ENCODE results near the gene NUP160.
"Not testable (repeated sequence)": the region's sequence is repeated elsewhere in the genome, so short reads cannot be mapped to it uniquely, and the experiment has no call there.

Gene NUP160

DNA sequence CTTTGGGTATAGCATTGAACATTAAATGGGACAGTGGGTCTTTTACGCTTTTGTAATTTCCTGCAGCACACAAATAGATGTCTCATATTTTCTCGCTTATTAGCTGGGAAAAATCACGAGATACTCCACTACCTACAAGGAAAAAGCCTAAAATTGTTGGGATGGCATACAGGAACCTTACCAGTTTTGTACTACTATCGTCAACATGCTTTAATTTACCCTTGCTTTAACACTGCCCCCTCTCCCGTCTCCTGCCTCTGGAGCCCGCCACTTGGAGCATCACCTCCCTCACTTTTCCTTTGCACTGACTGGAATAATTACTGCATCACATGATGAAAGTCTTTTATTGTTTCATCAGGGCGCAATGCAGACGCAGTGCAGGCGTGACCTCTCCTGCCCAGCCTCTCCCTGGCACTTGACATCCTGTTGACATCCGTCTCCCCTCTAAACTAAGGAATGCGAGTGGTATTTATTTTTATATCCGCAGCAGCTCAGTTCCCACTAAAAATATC lies 80.0 kb downstream of the NUP160 start:
- H3K27me3 ChIP-seq = no peaks in the 10 kb centered on the region
- H3K27ac ChIP-seq = peak overlapping the region; percentile 99
- peak; percentile 70 to 84 for DNase-seq
- TF ChIP-seq, protein P1, sequence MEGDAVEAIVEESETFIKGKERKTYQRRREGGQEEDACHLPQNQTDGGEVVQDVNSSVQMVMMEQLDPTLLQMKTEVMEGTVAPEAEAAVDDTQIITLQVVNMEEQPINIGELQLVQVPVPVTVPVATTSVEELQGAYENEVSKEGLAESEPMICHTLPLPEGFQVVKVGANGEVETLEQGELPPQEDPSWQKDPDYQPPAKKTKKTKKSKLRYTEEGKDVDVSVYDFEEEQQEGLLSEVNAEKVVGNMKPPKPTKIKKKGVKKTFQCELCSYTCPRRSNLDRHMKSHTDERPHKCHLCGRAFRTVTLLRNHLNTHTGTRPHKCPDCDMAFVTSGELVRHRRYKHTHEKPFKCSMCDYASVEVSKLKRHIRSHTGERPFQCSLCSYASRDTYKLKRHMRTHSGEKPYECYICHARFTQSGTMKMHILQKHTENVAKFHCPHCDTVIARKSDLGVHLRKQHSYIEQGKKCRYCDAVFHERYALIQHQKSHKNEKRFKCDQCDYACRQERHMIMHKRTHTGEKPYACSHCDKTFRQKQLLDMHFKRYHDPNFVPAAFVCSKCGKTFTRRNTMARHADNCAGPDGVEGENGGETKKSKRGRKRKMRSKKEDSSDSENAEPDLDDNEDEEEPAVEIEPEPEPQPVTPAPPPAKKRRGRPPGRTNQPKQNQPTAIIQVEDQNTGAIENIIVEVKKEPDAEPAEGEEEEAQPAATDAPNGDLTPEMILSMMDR (IDR thresholded peaks at IDR 0.05) = no peak
- no peaks in the 10 kb centered on the region for H3K9me3 ChIP-seq
- H3K4me3 ChIP-seq = peak overlapping the region; percentile 85 to 96
- intact Hi-C loops (cut with DNase I; ENCODE audit: low total_unique reads) = loop anchor here (5.0 kb wide), 1 partner anchor 191 kb away; the partner anchor contains the start of genes KBTBD4 and NDUFS3
- peaks cover 13 to 19% (median 18%) of the 10 kb centered on the region in 3 donors for H3K36me3 ChIP-seq
- H3K4me1 ChIP-seq = peaks cover 0 to 35% (median 17%) of the 10 kb centered on the region in 4 donors

DNA sequence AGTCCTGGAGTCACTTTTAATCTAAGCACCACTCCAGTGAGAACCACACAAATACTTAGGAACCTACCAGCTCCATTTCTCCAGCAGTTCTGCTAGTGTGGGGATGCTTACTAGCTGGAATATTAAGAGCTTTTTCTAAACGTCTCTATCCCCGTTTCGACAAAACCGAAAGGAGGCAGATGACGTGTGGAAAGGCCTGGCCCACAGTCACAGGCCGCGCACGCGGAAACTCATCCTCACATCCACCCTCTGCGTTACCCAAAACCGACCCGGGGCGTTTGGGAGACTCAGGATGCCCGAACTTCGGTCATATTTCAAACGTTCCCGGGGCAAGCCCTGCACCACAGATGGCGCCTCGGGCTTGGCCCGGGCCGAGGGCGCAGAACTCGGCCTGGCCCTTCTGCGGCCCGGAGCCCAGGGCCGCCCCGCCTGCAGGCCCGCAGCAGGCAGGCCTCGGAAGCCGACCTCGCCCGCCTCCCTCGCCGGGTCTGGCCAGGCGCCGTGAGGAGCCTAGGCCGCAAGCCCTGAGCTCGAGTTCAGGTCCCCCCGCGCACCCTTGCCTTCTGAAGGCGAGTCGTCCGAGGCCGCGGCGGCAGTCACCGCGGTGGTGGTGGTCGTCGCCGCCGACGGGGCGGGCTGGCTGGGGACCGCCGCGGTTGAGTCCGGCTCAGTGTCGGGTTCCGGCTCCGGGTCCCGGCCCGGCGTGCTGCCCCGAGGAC lies 81.5 kb downstream of the NUP160 start:
- TF ChIP-seq, protein P1 (IDR thresholded peaks at IDR 0.05) = no peak
- Histone ChIP-seq H3K4me3 (peak overlapping the region; percentile 85 to 96), H3K9me3 (no peaks in the 10 kb centered on the region), H3K27me3 (no peaks in the 10 kb centered on the region), H3K36me3 (peaks cover 27 to 32% (median 31%) of the 10 kb centered on the region in 3 donors), H3K4me1 (peaks cover 0 to 35% (median 17%) of the 10 kb centered on the region in 4 donors), H3K27ac (peak overlapping the region; percentile 99)
- DNase-seq = peak; percentile 72 to 82
- intact Hi-C loops (cut with DNase I; ENCODE audit: low total_unique reads) = loop anchor here (5.0 kb wide), 1 partner anchor 189 kb away; the partner anchor contains the start of genes KBTBD4 and NDUFS3

- peaks cover 0 to 35% (median 17%) of the 10 kb centered on the region in 4 donors for H3K4me1 ChIP-seq
- no peaks in the 10 kb centered on the region for H3K9me3 ChIP-seq
- TF ChIP-seq, protein P1 (IDR thresholded peaks at IDR 0.05) = no peak
- peaks cover 41 to 48% (median 47%) of the 10 kb centered on the region in 3 donors for H3K36me3 ChIP-seq
- H3K4me3 ChIP-seq = peak overlapping the region in 1 of 2 donors; percentile 96
- intact Hi-C loops (cut with DNase I; ENCODE audit: low total_unique reads) = loop anchor here (5.0 kb wide), 1 partner anchor 188 kb away; the partner anchor contains the start of genes KBTBD4 and NDUFS3
- no peaks in the 10 kb centered on the region for H3K27me3 ChIP-seq
- DNase-seq = no peak
- peak overlapping the region; percentile 1 to 99 for H3K27ac ChIP-seq
Observed at GRCh38 chr11:47765086-47765485, 83.1 kb downstream of the NUP160 start.

- H3K4me1 ChIP-seq; H3K4me3 ChIP-seq; H3K27ac ChIP-seq; intact Hi-C loops (cut with DNase I; ENCODE audit: low total_unique reads); H3K9me3 ChIP-seq; H3K27me3 ChIP-seq: not testable (repeated sequence)
- DNase-seq = peak in 1 of 2 donors; percentile 17
- H3K36me3 ChIP-seq = peaks cover 68 to 88% (median 79%) of the 10 kb centered on the region in 3 donors
Observed at GRCh38 chr11:47759291-47759690, 88.9 kb downstream of the NUP160 start.

DNA sequence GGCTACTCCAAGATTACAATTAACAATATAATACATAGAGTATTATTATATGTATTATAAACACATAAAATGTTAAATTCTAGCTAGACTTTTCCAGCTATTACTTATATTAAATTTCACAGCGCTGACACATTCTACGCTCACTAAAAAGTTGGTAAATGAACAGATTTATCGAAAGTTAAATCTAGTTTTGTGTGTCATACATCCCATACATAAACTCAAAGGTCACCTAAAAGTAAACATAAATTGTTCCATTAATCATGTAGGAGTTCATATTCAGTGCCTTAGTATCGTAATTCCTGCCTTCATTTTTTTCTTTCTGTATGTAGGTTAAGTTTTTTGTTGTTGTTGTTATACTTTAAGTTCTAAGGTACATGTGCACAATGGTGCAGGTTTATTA lies 91.9 kb downstream of the NUP160 start:
- DNase-seq = no peak
- TF ChIP-seq, protein P1 (IDR thresholded peaks at IDR 0.05) = no peak
- Histone ChIP-seq H3K27ac (no peak overlapping the region), H3K9me3 (no peaks in the 10 kb centered on the region), H3K36me3 (peaks cover 69 to 90% (median 82%) of the 10 kb centered on the region in 3 donors), H3K4me1 (no peaks in the 10 kb centered on the region), H3K4me3 (no peak overlapping the region), H3K27me3 (no peaks in the 10 kb centered on the region)
- intact Hi-C loops (cut with DNase I; ENCODE audit: low total_unique reads) = no loop called here

DNA sequence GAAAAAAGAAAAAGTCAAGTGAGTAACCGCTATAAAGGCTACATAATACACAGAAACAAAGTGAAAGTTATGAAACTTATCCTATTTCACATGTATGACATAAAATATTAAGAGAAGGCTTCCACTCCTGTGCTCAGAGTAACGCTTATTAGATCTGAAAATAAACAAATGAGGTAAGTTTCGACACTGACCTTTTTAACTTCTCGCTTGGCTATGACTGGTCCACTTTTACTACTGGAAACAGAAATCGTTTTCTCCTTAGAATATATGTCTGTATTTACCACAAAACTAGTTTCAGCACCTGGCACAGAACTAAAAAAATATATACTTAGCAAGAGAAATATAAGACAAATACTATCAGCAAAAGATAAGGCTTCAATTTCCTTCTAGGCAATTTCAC lies 97.4 kb downstream of the NUP160 start:
- Histone ChIP-seq H3K4me1 (no peaks in the 10 kb centered on the region), H3K27ac (no peak overlapping the region), H3K27me3 (no peaks in the 10 kb centered on the region), H3K9me3 (no peaks in the 10 kb centered on the region), H3K36me3 (peaks cover 87 to 94% (median 90%) of the 10 kb centered on the region in 3 donors), H3K4me3 (no peak overlapping the region)
- TF ChIP-seq, protein P1 (IDR thresholded peaks at IDR 0.05) = no peak
- intact Hi-C loops (cut with DNase I; ENCODE audit: low total_unique reads) = no loop called here
- no peak for DNase-seq

DNA sequence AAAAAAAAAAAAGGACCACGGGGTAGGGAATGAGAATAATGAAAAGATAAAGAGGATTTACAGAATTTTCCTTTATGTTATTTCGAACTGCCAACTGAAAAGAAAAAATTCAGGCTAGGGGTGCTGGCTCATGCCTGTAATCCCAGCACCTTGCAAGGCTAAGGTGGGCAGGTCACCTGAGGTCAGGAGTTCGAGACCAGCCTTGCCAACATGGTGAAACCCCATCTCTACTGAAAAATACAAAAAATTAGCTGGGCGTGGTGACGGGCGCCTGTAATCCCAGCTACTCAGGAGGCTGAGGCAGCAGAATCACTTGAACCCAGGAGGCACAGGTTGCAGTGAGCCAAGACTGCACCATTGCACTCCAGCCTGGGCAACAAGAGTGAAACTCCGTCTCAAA lies 105.7 kb downstream of the NUP160 start:
- H3K27me3 ChIP-seq; intact Hi-C loops (cut with DNase I; ENCODE audit: low total_unique reads); H3K4me3 ChIP-seq; H3K27ac ChIP-seq; H3K9me3 ChIP-seq; H3K4me1 ChIP-seq: not testable (repeated sequence)
- DNase-seq = peak in 1 of 2 donors; percentile 7
- peaks cover 94 to 96% (median 95%) of the 10 kb centered on the region in 3 donors for H3K36me3 ChIP-seq

DNA sequence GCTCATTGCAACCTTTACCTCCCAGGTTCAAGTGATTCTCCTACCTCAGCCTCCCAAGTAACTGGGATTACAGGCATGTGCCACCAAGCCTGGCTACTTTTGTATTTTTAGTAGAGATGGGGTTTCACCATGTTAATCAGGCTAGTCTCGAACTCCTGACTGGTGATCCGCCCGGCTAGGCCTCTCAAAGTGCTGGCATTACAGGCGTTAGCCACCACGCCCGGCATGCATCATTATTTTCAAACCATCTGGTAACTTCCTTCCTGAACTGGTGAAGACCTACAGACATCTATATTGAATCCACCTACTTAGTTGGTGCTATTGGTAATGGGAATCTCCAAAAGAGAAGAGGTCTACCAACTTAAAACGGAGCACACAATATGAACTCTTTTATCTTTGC lies 110.3 kb downstream of the NUP160 start:
- peak in 1 of 2 donors; percentile 28 for DNase-seq
- H3K27me3 ChIP-seq; H3K27ac ChIP-seq; intact Hi-C loops (cut with DNase I; ENCODE audit: low total_unique reads); H3K9me3 ChIP-seq; H3K4me3 ChIP-seq; H3K4me1 ChIP-seq: not testable (repeated sequence)
- H3K36me3 ChIP-seq = peaks cover 93 to 96% (median 93%) of the 10 kb centered on the region in 3 donors

All from tibial artery (tissue), 4 donors.